ENCODE measurements around the gene PVALB.
A peak's percentile ranks its signal among the peaks of the same experiment; 100 is the strongest.

PVALB gene, protein sequence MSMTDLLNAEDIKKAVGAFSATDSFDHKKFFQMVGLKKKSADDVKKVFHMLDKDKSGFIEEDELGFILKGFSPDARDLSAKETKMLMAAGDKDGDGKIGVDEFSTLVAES

DNA sequence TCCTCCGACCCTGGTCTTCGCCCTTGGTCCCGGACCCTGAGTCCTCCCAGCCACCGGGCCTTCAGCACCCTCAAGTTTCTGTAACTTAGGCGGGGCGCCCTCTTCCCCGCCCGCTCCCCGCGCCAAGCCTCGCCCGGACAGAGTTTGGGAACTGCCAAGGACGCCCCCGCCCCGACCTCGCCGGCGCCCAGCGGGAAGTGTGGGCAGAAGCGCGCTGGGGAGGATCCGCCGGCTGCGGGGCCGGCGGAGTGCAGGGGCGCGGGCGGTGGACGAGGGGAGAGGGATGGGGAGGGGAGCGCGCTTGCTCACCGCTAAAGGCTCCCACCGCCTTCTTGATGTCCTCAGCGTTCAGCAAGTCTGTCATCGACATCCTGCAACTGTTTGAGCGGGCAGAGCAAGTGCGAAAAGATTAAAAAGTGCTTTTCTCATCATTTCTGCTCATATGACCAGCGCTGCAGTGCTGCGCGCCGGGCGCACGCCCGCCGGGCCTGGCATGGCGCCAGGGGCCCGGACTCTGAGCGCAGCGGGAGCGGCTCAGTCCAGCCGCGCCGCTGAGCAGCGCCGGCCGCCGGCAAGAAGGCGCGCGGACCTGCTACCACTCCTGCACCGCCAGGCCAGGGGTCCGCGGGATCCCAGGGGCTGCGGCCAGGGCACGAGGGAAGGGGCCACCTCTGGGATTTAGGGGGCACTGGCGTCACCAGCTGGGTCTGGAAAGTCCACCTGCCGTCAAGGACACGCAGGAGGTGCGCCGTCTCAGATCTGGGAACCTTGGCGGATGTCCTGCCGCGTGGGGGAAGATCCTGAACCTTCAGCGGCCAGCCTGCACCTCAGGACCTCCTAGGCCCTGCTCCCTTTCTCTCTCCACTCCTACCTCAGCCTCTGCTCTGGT is at the start of gene PVALB:
Gene PVALB, minus strand, starts transcription at position 400 of the 889 bp plus-strand sequence. Its CDS starts 30 bp downstream, at position 370.
- no peaks in the 10 kb centered on the region for H3K4me1 ChIP-seq (ENCODE audit: control insufficient read depth, insufficient read depth, low read length)
- H3K9ac ChIP-seq (ENCODE audit: low read depth, low read length), result no peak within 1 kb of the TSS
- peaks cover 50% of the 10 kb centered on the region for H3K27me3 ChIP-seq (ENCODE audit: control insufficient read depth, insufficient read depth, low read length)
- H3K9me3 ChIP-seq (ENCODE audit: control insufficient read depth, insufficient read depth, low read length), result no peaks in the 10 kb centered on the region
- H3K4me3 ChIP-seq (ENCODE audit: low read depth, low read length), result peak within 1 kb of the TSS; percentile 48
- peaks cover 2% of the 10 kb centered on the region for H3K36me3 ChIP-seq (ENCODE audit: control insufficient read depth, insufficient read depth, low read length)

DNA sequence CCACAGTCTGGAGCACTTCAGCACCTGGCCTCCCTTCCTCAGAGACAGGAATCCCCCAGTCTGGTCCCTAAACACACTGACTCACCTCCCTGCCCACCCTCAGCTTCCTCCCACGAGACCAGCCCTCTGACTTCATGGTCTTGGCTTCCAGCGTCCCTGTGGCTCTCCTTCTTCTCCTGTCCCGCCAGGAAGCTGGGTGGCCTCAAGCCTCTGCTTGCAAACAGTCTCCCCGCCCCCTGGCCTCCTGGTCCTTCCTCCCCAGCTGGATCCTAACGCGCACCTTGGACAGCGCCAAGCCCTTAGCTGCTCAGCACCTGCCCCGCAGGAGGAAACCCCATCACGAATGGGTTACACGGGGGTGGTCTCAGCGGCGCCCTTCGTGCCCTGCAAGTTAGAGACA is 48.5 kb upstream of the PVALB start:
- Histone ChIP-seq H3K4me3 (ENCODE audit: low read depth, low read length) (no peak overlapping the region), H3K36me3 (ENCODE audit: control insufficient read depth, insufficient read depth, low read length) (no peaks in the 10 kb centered on the region), H3K27me3 (ENCODE audit: control insufficient read depth, insufficient read depth, low read length) (peaks cover 5% of the 10 kb centered on the region), H3K9me3 (ENCODE audit: control insufficient read depth, insufficient read depth, low read length) (no peaks in the 10 kb centered on the region), H3K4me1 (ENCODE audit: control insufficient read depth, insufficient read depth, low read length) (no peaks in the 10 kb centered on the region), H3K9ac (ENCODE audit: low read depth, low read length) (no peak overlapping the region)

DNA sequence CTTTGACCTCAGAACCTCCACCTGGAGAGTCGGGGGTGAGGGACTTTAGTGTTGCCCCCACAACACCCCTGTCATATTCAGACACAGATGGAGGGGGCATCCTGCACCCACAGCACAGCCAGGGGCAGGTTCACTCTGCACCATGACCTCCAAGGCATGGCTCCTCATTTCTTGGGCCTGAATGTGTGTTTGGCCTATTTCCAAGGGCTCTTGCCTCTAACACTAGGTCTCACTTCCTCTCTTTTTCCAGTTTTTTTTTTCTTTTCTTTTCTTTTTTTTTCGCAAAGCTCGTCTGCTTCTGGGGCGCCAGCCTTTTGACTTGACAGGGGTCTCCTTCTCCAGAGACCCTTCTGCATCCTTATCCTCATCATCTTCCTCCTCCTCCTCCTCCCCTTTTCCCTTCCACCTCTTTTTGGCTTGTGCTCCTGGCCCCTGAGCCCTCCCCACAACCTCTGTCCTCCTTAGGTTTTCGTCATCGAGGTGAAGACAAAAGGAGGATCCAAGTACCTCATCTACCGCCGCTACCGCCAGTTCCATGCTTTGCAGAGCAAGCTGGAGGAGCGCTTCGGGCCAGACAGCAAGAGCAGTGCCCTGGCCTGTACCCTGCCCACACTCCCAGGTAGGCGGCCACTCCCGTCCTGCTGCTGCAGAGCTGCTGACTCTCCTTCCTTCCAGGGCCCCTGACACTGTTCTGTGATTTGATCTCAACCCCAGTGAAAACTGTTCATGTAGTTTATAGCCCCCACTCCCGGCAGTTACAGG is 47.8 kb upstream of the PVALB start:
- no peaks in the 10 kb centered on the region for H3K36me3 ChIP-seq (ENCODE audit: control insufficient read depth, insufficient read depth, low read length)
- H3K9me3 ChIP-seq (ENCODE audit: control insufficient read depth, insufficient read depth, low read length), result no peaks in the 10 kb centered on the region
- no peak overlapping the region for H3K4me3 ChIP-seq (ENCODE audit: low read depth, low read length)
- H3K9ac ChIP-seq (ENCODE audit: low read depth, low read length), result no peak overlapping the region
- H3K4me1 ChIP-seq (ENCODE audit: control insufficient read depth, insufficient read depth, low read length), result no peaks in the 10 kb centered on the region
- peaks cover 5% of the 10 kb centered on the region for H3K27me3 ChIP-seq (ENCODE audit: control insufficient read depth, insufficient read depth, low read length)

DNA sequence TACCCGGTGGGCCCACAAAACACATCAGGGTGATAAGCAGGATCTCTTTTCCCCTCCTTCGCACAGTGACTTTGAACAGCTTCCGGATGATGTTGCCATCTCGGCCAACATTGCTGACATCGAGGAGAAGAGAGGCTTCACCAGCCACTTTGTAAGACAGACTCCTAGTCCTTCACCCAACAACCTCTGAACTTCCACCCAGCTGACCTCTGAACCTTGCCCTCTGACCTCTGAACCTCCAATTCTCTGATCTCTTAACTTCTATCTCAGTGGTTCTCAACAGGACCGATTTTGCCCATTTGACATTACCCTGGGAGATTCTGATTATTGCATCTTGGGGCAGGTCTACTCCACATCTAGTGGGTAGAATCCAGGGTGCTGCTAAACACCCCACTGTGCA is 47.1 kb upstream of the PVALB start:
- H3K27me3 ChIP-seq (ENCODE audit: control insufficient read depth, insufficient read depth, low read length), result peaks cover 5% of the 10 kb centered on the region
- no peak overlapping the region for H3K4me3 ChIP-seq (ENCODE audit: low read depth, low read length)
- H3K4me1 ChIP-seq (ENCODE audit: control insufficient read depth, insufficient read depth, low read length), result no peaks in the 10 kb centered on the region
- H3K36me3 ChIP-seq (ENCODE audit: control insufficient read depth, insufficient read depth, low read length), result no peaks in the 10 kb centered on the region
- no peak overlapping the region for H3K9ac ChIP-seq (ENCODE audit: low read depth, low read length)
- no peaks in the 10 kb centered on the region for H3K9me3 ChIP-seq (ENCODE audit: control insufficient read depth, insufficient read depth, low read length)

DNA sequence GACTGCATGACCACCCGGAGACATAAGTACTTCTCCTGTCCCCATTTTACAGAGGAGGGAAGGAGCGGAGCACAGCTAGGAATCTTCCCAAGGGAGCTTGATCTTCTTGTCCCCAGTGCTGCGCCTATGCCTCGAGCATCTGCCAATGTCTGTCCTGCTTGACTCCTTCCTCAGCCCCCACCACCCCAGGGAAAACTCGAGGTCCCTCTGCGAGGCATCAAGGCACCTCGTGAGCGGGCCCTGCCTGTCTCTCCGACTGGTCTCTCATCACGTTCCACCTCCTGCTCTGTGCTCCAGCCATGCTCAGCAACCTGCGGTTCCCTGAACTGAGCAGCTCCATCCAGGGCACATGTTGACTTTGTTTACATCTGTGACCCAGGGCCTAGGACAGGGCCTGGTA is 46.4 kb upstream of the PVALB start:
- Histone ChIP-seq H3K9me3 (ENCODE audit: control insufficient read depth, insufficient read depth, low read length) (no peaks in the 10 kb centered on the region), H3K4me1 (ENCODE audit: control insufficient read depth, insufficient read depth, low read length) (no peaks in the 10 kb centered on the region), H3K4me3 (ENCODE audit: low read depth, low read length) (no peak overlapping the region), H3K27me3 (ENCODE audit: control insufficient read depth, insufficient read depth, low read length) (peaks cover 5% of the 10 kb centered on the region), H3K36me3 (ENCODE audit: control insufficient read depth, insufficient read depth, low read length) (no peaks in the 10 kb centered on the region), H3K9ac (ENCODE audit: low read depth, low read length) (no peak overlapping the region)

DNA sequence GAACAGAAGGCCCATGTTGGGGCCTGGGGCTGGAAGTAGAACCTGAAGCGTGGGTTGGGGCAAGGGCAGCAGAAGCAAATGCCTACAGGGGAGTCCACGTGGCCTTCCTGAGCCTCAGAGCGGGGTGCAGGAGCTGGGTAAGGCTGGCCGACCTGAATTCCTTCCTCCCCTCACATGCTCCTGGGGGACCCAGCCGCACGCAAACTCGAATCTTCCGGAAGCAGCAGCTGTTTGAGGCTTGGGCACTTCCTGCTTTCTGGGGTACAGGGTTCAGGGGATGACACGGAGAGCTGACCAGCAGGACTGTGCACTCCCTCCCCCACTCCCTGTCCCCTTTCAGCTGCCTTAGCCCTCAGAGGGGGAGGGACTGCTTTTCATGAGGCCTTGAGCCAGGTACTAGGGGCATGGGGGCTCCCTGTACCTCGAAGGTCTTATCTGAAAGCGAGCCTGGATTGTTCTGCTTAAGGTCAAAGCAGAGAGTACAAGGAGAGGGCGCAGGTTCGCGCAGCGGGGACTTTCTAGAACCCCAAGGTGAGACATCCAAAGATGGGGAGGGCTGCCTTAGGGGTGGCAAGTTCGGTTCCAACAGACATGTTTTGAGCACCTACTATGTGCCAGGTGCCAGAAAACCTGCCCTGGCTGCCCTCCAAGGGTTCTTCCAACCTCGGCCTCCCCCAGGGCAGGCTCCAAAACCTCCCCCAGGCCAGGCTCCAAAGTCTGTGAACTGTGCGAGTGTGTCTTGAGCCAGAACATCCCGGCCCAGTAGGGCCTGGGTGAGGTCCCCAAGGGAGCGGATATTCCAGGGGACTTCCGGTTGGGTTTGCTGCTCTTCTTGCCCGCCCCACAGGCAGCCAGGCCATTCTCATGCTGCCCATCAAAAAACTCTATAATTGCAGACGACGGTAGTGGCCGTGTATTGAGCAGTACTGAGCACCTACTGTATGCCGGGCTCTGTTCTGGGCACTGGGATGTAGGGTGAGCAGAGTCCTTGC is 45.7 kb upstream of the PVALB start:
- H3K27me3 ChIP-seq (ENCODE audit: control insufficient read depth, insufficient read depth, low read length), result peaks cover 11% of the 10 kb centered on the region
- H3K9me3 ChIP-seq (ENCODE audit: control insufficient read depth, insufficient read depth, low read length), result no peaks in the 10 kb centered on the region
- no peak overlapping the region for H3K9ac ChIP-seq (ENCODE audit: low read depth, low read length)
- no peak overlapping the region for H3K4me3 ChIP-seq (ENCODE audit: low read depth, low read length)
- H3K36me3 ChIP-seq (ENCODE audit: control insufficient read depth, insufficient read depth, low read length), result no peaks in the 10 kb centered on the region
- no peaks in the 10 kb centered on the region for H3K4me1 ChIP-seq (ENCODE audit: control insufficient read depth, insufficient read depth, low read length)

DNA sequence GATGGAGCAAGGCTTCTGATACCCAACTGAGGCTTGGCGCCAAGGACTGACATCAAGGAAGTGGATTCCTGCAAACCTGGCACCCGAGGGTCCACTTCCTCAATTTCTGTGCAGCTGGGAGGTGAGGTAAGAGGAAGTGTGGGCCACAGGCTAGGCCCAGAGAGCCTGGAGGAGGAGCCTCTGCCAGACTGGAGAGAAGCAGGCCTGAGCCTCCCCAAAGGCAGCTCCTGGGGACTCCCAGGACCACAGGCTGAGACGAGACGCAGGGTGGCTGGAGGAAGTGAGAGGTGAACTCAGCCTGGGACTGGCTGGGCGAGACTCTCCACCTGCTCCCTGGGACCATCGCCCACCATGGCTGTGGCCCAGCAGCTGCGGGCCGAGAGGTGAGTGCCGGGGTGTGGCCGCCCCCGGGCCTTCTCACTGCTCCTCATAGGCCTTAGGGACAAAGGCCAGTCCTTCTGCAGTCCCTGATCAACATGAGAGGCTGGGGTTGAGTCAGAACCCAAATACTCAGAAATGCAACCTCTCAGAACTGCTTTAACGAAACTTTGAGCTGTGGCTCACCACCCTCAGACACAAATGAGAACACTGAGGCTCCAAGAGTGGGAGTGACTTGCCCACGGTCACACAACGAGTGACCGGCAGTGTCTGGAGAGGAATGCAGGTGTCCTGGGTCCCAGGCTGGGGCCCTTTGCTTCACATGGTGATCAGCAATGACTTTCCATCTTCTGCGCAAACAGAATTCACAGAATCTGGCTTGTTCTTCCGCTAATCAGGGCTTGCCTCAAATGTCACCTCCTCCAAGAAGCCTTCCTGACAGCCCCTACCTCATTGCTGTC is 44.2 kb upstream of the PVALB start, which contains the start of gene NCF4:
Gene NCF4, plus strand, starts transcription at position 186 of the 839 bp plus-strand sequence. Its CDS starts 166 bp downstream, at position 352.
- no peak within 1 kb of the TSS for H3K4me3 ChIP-seq (ENCODE audit: low read depth, low read length)
- no peaks in the 10 kb centered on the region for H3K36me3 ChIP-seq (ENCODE audit: control insufficient read depth, insufficient read depth, low read length)
- H3K9me3 ChIP-seq (ENCODE audit: control insufficient read depth, insufficient read depth, low read length), result no peaks in the 10 kb centered on the region
- no peaks in the 10 kb centered on the region for H3K4me1 ChIP-seq (ENCODE audit: control insufficient read depth, insufficient read depth, low read length)
- H3K9ac ChIP-seq (ENCODE audit: low read depth, low read length), result no peak within 1 kb of the TSS
- H3K27me3 ChIP-seq (ENCODE audit: control insufficient read depth, insufficient read depth, low read length), result peaks cover 19% of the 10 kb centered on the region

DNA sequence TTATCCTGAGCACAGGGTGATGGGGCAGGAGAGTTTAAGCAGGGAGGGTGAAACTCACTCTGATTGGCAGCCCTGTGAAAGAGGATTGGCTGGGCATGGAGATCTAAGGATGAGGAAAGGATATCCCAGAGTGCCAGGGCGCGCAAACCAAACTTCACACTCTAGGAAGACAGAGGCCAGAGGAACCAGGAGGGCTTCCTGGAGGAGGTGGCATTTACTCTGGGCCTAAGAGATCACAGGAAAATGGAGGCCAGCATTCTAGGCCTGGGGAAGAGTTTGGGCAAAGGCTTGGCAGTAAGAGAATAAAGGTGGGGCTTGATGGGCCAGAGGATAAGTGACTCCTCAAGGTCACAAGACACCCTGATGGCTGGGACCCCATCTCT is 43.6 kb upstream of the PVALB start:
- Histone ChIP-seq H3K27me3 (ENCODE audit: control insufficient read depth, insufficient read depth, low read length) (peaks cover 17% of the 10 kb centered on the region), H3K9ac (ENCODE audit: low read depth, low read length) (no peak overlapping the region), H3K9me3 (ENCODE audit: control insufficient read depth, insufficient read depth, low read length) (no peaks in the 10 kb centered on the region), H3K4me1 (ENCODE audit: control insufficient read depth, insufficient read depth, low read length) (no peaks in the 10 kb centered on the region), H3K36me3 (ENCODE audit: control insufficient read depth, insufficient read depth, low read length) (no peaks in the 10 kb centered on the region), H3K4me3 (ENCODE audit: low read depth, low read length) (no peak overlapping the region)

DNA sequence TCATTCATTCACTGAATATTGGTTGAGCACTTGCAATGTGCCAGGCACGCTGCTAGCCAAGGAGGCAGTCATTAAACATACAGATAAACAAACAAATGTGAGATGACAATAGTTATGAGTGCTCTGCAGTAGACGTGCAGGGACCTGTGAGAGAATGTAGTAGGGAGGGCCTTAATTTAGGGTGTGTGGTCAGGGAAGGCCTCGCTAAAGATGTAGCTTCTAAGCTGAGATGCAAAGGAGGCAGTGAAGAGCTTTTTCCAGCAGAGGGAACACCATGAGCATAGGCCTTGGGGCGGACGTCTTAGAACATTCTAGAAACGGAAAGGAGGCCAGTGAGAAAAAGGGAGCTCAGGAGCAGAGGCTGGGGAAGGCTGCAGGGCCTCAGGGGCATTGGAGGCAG is 43.2 kb upstream of the PVALB start:
- H3K9me3 ChIP-seq (ENCODE audit: control insufficient read depth, insufficient read depth, low read length), result no peaks in the 10 kb centered on the region
- no peaks in the 10 kb centered on the region for H3K4me1 ChIP-seq (ENCODE audit: control insufficient read depth, insufficient read depth, low read length)
- peaks cover 17% of the 10 kb centered on the region for H3K27me3 ChIP-seq (ENCODE audit: control insufficient read depth, insufficient read depth, low read length)
- H3K9ac ChIP-seq (ENCODE audit: low read depth, low read length), result no peak overlapping the region
- H3K36me3 ChIP-seq (ENCODE audit: control insufficient read depth, insufficient read depth, low read length), result no peaks in the 10 kb centered on the region
- no peak overlapping the region for H3K4me3 ChIP-seq (ENCODE audit: low read depth, low read length)

DNA sequence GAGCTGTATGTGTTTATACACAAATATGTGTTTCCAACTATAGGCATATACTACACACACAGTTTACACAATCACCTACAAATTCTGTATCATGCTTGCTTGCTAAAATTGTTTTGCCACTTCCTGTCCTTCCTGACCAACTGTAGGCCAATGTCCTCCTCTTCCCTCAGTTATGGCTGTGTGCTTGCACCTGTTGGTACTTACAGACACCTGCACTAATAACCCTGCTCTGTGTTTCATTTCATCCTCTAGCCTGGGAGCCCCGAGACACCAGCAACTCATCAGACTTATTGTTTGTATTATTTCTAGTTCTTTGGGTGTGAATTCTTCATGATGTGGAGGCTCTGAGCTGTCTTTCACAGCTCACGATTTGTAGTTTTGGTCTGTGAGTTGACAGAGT is 42.1 kb upstream of the PVALB start:
- Histone ChIP-seq H3K27me3 (ENCODE audit: control insufficient read depth, insufficient read depth, low read length) (peaks cover 17% of the 10 kb centered on the region), H3K9ac (ENCODE audit: low read depth, low read length) (no peak overlapping the region), H3K36me3 (ENCODE audit: control insufficient read depth, insufficient read depth, low read length) (no peaks in the 10 kb centered on the region), H3K9me3 (ENCODE audit: control insufficient read depth, insufficient read depth, low read length) (no peaks in the 10 kb centered on the region), H3K4me1 (ENCODE audit: control insufficient read depth, insufficient read depth, low read length) (no peaks in the 10 kb centered on the region), H3K4me3 (ENCODE audit: low read depth, low read length) (no peak overlapping the region)
